Mammary epithelial cell (primary cell): ENCODE measurements around the gene KCTD6.

Source experiments
- EZH2 ChIP-seq: IDR thresholded peaks from 2 replicates; pipeline ENCODE4 v1.6.1; 2012; ENCODE audit warnings: low read length, inconsistent platforms, borderline replicate concordance
- TF ChIP-seq, protein P1 (sequence below), 2 donors: IDR thresholded peaks in 1 of 2; conservative IDR thresholded peaks in 1 of 2; 2 replicates each; pipeline ENCODE4 v1.5.1; 2011 to 2012; ENCODE audit warnings: inconsistent platforms in 2 of 2, low read length in 2 of 2, mild to moderate bottlenecking in 2 of 2, control low read depth in 1 of 2, low read depth in 1 of 2; ENCODE audit not compliant: insufficient read depth in 1 of 2; ENCODE audit errors: extremely low read depth in 1 of 2

DNA sequence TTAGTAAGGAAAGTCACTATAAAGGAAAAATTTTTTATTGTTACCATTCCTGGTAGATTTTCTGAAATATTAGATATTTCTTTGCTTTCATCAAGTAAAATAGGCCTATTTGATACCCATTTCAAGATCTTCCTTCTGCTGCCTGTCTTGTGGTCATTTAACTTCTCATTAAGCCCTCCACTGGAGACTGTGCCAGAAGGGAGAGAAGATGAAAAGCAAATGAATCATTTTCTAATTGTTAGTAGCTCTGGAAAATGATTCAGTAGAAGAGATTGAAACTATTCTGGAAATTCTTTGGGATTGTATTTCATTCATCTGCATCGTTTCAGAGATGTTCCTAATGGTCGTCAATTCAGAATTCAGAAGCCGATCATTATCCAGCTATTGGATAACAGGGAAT is 3.2 kb downstream of the KCTD6 start:
- TF ChIP-seq, protein P1, sequence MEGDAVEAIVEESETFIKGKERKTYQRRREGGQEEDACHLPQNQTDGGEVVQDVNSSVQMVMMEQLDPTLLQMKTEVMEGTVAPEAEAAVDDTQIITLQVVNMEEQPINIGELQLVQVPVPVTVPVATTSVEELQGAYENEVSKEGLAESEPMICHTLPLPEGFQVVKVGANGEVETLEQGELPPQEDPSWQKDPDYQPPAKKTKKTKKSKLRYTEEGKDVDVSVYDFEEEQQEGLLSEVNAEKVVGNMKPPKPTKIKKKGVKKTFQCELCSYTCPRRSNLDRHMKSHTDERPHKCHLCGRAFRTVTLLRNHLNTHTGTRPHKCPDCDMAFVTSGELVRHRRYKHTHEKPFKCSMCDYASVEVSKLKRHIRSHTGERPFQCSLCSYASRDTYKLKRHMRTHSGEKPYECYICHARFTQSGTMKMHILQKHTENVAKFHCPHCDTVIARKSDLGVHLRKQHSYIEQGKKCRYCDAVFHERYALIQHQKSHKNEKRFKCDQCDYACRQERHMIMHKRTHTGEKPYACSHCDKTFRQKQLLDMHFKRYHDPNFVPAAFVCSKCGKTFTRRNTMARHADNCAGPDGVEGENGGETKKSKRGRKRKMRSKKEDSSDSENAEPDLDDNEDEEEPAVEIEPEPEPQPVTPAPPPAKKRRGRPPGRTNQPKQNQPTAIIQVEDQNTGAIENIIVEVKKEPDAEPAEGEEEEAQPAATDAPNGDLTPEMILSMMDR (conservative IDR thresholded peaks at IDR 0.05 in 1 of 2, IDR thresholded peaks at IDR 0.05 in 1 of 2; ENCODE audit: extremely low read depth in 1 of 2, insufficient read depth in 1 of 2, low read depth in 1 of 2, low read length in 2 of 2) = no peak
- TF ChIP-seq EZH2 = no peak
